Glomerular endothelial cell (primary cell): ENCODE results near the gene EGFL8. TPM values are rescaled to one million over a fixed set of nuclear protein-coding genes. Genes with fewer than 3 reads are reported as not detected.
A peak's percentile ranks its signal among the peaks of the same experiment; 100 is the strongest.
"Not testable (repeated sequence)": the region's sequence is repeated elsewhere in the genome, so short reads cannot be mapped to it uniquely, and the experiment has no call there.

ENCODE experiments used
- DNase-seq: peaks from one replicate; pipeline ENCODE4 v3.0.0-alpha.2; 2011; ENCODE audit warnings: low read depth, low spot score; ENCODE audit errors: extremely low read depth
- total RNA-seq: library from RNA; depleted of rRNA; stranded (reverse); fragments of >200 nt; gene quantifications from 2 replicates; pipeline ENCODE4 v1.2.3, GENCODE V29; 2015

EGFL8 gene
- total RNA-seq, 1 donor from 2014 or later = 6.1 TPM

DNA sequence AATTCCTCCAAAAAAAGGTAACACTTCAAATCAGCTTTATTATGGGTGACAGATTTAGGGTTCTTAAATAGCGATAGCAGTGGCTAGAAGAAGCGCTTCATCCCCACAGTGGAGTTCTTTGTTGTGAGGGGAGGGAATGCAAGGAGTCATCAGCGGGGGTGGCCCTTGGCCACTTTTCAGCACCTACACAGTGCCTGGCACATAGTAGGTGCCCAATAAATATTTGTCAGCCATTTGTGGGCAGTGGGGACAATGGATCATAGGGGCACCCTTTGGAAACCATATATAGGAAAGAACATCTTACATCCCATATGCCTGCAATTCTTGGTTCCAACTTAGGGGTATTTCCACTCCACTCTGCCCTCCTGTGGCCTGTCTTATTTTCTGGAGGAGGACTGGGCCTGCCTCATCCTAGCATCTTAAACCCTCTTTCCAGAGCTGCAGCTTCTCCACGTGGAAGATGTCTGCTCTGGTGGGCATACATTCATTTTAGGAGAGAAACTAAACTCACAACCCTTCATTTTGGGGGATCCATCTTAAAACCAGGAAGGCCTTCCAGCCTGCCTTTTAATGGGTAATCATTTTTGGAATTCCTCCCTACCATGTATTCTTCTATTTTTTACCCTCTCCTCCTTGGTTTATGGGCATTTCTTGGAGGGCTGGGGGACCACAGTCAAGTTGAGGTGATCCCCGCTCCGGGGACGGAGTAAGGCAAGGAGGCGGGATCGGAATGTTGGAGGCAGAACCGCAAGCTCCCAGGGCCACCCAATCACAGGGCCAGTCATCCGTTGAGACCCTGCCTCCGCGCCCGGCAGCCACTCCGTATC lies 30.6 kb downstream of the EGFL8 start:
- no peak for DNase-seq

DNA sequence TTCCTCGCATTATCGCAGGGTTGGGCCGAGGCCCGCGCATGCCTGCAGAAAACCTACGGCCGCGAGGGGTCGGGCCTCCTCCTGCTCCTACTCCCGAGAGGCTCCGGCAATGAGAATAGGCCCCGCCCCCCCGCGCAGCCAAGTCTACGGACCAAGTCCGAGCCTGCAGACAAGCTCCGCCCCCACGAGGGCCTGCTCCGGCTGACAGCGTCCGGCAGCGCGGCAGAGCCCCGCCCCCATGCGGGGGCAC lies 31.2 kb downstream of the EGFL8 start:
- peak; percentile 88 for DNase-seq

DNA sequence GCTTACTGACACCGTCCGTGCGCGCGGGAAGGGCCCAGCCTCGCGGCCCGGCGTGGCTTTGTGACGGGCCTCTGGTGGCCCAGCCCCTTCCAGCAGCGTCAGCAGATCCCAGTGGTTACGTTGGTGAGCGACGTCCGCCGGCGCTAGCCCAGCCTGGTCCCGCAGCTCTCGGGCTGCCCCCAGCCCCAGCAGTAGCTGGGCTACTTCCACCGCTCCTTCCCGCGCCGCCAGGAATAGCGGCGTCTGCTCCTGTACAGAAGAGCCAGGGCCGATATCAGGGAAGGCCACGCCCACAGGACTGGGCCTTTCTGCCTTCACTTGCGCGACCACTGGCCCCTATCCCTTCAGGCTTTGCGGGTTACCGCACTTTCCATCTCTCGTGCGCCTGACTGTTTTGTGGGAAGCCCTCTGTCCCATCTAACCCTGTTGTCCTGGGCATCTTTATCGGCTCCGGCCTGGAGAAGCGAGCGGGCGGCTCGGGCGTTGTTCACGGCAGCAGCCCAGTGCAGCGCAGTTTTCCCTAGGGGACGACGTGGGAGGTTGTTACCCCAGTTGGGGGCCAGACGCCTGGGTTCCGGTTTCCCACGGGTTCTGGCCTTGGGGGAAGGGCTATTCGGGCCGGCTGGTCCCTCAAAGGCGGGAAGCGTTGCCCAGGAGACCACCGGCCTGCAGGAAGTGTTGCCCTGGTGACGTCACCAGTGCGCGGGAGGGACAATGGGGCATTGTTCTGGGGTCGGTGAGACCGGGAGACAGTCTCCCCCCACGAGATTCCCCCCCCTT lies 31.7 kb downstream of the EGFL8 start:
- peak; percentile 82 for DNase-seq

DNA sequence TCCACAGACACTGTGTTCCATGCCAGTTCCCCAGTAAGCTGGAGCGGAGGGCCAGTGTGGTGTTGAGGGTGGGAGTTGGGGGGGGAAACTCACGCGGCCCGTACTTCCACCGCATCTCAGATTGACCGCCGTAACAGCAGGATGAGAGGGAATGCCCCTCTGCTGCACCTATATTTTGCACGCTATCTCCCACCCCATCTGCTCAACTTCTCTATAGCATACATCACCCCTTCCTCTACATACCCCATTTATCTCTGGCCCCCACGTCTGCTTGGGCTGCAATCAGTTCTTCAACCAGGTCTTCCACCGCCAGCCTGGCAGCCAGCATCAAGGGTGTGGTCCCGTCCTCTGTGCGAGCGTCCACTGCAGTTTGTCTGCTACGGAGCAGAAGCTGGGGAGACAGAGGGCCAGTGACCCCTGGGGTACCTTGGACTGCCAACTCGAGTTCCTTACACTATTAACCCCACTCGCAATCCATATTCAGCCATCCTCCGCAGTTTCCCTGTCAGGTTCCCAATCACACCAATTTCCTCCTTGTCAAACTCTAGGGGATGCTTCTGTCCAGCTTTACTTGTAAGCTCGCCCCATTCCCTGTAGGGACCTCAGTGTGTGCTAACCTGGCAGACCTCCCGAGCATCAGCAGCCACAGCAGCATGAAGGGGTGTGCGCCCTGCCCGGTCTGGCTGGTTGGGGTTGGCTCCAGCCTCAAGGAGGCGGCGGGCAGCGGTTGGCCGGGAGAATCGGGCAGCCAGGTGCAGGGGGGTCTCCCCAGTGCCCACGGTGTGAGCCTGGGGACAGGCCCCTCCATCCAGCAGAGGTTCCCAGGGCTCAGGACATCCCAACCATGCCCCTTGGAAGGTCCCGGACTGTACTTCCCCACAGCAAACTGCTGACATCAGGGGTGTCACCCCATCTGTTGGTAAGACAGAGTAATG lies 32.6 kb downstream of the EGFL8 start:
- no peak for DNase-seq

DNA sequence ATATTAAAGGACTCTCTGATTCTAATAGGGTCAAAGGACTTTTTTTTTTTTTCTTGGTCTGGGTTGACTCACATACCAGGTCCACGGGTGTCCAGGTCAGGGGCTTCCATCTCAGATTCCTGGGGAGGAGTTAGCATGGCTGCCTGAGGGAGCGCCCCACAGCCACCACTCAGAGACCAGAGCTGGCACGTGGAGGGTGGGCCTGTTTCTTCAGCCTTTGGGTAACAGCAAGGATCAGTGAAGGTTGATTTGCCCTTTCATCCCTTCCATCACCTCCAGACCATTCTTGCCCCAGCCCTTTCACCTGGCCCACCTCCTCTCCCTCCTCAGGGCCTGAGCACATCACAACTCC lies 33.9 kb downstream of the EGFL8 start:
- no peak for DNase-seq

DNA sequence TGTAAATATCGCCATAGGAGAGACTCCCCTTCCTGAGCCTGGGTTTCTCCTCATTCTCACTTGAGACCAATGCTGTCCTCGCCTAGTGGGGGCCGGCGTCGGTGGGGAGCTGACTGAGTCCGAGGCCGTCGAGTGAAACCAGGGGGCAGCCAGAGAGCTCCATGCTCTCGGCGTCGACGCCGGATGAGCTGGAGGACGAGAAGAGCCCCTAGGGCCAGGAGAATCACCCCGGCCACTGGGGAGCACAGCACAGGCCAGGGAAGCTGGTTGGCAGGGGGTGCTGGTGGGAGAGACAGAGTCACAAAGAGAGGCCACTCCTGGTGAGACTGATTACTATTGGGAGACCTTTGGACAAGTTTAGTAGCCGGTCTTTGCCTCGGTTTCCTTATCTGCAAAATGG lies 34.5 kb downstream of the EGFL8 start:
- DNase-seq = no peak

DNA sequence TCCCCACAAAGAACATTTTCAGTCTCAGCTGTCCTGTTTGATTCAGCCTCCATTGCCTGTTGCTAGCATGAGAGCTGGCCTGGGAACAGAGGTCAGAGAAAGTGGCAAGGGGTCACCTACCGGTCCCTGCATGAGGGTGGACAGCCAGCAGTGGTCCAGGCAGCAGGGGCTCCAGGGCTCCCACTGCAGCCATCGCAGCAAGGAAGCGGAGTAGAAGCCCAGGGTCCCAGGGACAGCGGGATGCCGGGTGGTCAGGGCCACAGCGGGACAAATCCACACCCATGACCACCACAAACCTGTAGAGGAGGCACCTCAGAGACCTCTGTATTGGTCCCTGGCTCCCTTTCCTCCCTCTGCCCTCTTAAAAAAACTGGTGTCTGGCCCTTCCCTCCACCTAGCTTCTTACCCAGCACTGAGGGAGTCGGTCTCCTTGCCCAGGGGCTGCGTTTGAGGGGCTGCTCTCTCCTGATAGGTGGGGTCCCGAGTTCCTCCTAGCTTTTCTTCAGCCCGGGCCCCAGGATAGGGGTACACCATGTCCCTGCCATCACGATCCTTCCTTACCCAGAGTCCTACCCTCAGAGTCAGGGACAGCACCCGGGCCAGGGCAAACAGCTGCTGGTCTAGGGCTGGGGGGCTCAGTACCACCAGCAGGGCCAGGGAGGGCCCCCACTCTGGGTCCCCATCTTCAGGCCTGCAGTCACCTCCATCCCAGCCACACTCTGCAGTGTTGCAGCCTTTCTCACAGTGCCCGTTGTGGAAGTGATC lies 36.5 kb downstream of the EGFL8 start:
- no peak for DNase-seq

DNA sequence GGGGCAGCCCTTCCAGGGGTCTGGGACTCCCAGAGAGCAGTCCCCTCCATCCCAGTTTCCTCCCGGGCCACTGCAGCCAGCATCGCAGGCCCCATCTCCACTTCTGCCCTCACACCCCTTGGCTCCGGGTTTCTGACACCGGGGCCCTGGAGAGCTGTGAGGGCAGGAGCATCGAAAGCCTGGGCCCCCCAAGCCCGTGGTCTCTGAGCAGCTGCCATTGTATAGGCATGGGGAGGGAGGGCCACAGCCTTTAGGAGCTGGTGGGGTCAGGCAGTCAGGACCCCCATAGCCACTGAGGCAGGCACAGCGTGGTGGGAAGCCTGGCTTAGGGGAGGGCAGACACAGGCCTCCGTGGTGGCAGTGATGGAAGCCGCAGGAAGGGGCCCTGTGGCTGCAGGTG lies 37.8 kb downstream of the EGFL8 start:
- DNase-seq = no peak

DNA sequence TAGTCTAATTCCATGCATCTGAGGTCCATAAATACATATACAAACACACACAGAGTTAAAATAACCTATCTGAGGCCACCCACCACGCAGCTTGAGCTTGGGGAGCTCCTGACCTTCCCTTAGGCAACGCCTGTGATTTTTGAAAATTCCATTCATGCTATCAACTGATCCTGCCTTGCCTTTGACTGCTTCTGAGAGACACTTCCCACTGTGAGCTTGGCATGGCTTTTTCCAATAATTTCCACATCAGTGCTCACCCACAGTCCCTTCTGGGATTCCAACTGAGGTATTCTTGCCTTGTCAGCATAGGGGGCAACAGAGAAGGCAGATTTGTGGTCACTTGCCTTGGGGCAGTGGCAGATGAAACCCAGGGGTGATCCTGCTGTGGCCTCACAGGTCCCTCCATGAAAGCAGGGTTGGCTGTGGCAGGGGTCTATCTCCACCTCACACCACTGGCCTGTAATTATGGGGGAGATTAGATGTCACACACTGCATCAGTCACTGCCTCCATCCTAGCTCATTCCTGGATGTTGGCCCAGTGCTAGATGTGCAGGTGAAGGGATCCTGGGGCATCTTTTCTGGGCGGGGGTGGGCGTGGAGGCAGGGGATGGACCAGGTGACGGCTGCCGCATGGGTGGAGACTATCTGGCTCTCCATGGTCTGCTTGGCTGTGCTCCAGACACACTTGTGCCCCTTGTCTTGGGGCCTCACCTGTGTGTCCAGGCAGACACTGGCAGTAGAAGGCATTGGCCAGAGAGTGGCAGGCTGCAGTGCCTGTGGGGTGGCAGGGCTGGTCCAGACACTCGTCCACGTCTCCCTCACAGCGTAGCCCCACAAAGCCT lies 39.3 kb downstream of the EGFL8 start:
- DNase-seq = no peak

DNA sequence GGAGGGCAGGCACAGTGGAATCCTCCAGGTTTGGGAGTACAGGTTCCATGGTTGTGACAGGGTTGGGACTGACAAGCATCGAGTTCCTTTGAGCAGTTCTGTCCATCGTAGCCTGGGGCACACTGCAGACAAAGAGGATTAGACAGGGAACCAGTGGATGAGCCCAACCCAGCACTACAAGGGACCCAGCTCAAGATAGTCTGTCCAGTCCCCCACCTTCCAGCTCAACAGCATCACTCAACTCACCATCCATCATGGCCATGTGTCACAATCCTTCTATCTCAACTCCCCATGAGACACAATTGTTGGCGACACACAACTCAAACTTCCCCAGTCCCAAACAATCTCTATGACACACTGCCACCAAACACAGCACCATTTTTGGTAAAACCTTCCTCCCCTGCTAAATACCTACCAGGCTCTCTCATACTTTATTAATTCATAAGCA lies 39.9 kb downstream of the EGFL8 start:
- no peak for DNase-seq

DNA sequence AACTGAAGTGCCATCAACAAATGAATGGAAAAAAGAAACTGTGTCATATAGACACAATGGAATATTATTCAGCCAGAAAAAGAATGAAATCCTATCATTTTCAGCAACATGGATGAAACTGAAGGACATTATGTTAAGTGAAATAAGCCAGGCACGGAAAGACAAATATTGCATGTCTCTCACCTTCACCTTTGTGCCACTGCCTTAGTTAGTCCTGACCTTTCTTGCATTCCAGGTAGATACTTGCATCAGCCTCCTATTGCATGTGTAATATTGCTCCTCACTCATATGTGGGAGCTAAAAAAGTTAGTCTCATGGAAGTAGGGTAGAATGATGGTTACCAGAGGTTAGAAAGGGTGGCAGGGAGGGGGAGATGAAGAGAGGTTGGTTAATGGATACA lies 44.6 kb downstream of the EGFL8 start:
- no peak for DNase-seq

DNA sequence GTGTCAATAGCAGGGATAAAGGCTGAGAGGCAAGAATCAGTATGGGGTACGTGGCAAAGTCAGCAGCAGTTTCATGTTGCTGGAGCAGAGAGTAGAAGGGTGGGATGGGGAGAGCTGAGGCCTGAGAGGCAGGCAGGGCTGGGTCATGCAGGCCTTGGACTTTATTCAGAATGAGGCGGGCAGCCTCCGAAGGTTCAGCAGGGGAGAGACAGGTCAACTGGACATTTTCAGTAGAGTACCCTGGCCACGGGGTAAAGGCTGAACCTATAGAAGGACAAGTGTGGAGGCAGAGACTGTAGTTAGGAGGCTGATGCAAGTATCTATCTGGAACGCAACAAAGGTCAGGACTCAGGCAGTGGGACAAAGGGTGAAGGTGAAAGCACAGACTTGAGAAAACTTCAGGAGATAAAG lies 45.8 kb downstream of the EGFL8 start:
- DNase-seq = no peak

DNA sequence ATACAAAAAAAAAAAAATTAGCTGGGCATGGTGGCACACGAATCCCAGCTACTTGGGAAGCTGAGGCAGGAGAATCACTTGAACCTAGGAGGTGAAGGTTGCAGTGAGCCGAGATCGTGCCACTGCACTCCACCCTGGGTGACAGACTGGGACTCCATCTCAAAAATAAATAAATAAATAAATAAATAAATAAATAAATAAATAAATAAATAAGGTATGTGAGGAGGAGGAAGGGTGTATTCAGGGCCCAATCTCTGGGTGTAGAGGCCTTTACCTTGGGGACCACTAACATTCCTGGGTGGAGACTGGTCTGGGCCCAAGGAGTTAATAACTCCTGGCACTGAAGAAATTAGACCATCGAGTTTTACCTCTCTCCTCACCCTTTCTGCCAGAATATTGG lies 47.0 kb downstream of the EGFL8 start:
- DNase-seq = not testable (repeated sequence)

DNA sequence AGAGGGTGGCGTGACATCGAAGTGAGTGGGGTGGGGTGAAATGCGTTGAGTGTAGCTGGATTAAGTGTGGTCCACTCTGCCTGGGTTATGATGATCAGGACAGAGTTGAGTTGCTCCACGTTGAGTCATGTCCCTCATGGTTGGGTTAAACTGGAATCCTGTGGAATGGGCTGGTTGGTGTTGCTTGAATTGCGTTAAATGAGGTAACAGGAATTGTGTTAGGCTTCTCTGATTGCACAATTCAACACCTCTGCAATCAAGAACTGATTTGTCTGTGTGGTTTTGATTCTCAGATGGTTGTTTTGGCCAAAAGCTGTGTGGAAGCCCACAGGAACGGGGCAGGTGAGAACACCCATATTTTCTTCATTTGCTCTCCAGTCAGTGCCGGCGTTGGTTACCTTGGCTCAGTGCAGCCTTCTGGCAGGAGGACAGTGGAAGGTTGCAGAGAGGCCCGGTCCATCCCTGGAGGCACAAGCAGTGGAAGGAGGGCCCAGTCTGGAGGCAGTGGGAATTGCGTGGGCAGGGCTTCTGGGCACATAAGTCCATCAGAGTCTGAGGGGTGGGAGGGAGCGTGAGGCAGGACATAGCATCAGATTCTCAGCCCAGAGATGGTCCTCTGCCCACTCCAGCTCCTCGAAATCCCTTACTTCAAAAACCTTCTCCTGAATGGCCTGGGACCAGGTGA lies 47.8 kb downstream of the EGFL8 start:
- no peak for DNase-seq

DNA sequence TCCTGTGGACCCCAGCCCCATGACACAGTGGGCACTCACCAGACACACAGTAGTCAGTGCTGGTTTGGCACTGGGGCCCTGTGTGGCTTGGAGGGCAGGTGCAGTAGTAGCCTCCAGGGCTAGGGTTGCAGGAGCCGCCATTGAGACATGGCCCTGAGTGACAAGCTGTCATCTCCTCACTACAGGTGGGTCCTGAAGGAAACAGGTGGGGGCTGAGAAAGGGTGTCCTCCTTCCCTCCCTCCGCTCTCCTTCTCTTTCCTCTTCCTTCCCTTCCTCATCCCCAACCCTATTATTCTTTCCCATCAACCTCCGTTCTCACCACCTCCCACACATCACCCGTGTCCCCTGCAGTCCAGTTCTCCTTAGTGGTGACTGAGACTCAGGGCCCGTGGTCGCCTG lies 49.3 kb downstream of the EGFL8 start:
- DNase-seq = no peak

DNA sequence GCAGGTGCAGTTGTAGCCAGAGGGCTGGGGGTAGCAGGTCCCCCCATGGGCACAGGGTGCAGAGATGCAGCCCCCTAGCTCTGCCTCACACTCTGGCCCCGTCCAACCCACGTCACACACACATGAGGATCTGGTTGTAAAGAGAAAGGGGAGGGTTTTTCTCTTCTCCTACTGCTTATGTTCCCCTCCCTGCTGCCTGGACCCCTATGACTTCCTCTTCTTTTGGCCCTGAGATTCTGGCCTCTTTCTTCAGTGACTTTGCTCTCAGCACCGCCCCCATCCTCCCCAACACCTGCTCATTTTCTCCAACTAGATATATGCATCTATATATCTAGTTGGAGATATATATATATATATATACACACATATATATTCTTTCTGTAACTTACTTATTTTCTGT lies 49.7 kb downstream of the EGFL8 start:
- no peak for DNase-seq

DNA sequence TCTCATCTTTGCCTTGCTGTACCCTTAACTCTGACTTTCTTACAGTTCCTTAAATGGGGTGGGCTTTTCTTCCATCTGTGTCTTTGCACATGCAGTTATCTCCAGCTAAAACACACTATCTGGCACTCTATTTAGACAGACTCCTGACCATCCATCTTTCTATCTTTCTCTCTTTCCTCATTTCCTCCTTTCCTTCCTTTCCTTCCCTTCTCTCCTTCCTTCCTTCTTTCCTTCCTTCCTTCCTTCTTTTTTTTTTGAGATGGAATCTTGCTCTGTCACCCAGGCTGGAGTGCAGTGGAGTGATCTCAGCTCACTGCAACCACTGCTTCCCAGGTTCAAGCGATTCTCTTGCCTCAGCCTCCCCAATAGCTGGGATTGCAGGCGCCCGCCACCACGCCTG lies 51.2 kb downstream of the EGFL8 start:
- no peak for DNase-seq

DNA sequence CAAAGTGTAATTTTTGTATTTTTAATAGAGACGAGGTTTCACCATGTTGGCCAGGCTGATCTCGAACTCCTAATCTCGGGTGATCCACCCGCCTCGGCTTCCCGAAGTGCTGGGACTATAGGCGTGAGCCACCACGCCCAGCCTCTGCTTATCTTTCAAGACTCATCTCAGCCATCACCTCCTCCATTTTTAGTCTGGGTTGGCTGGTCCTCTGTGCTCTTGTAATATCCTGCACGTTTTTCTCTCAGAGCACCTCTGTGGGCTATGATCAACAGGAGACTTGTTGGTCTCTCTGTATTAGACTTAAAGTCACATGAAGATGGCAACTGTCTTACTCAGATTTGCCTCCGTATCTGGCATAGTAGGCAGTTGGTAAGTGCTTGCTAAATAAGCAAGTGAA lies 51.9 kb downstream of the EGFL8 start:
- no peak for DNase-seq

DNA sequence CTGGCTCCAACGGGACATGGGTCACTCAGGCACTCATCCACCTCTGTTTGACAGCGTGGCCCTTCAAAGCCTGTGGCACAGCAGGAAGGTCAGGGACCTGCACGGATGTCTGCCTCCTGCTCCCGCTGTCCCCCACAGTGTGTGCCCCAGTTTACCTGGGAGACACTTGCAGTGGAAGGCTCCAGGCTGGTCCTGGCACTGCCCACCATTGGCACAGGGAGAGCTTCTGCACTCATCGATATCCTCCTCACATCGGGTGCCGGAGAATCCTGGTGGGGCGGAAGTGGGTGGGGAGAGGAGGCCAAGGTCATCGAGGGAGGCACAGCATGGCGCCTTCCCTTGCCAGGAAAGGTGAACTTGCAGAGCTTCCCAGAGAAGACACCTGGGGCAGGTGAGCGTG lies 52.6 kb downstream of the EGFL8 start:
- DNase-seq = no peak
